ENCODE results near the gene FLRT1. TPM values are rescaled to one million over a fixed set of nuclear protein-coding genes. Genes with fewer than 3 reads are reported as not detected.

The FLRT1 gene
- total and polyA plus RNA-seq, 4 donors, result 0.02 to 0.32 (median 0.05) TPM; not detected in 1

GRCh38 chr11:64032050-64032449 lies 3.7 kb upstream of the FLRT1 start:
- no peaks in the 10 kb centered on the region for H3K36me3 ChIP-seq (ENCODE audit: control insufficient read depth in 4 of 4, insufficient read depth in 3 of 4, low read depth in 1 of 4, low read length in 3 of 4)
- H3K4me3 ChIP-seq (ENCODE audit: low read depth in 1 of 3, low read length in 3 of 3), result no peak overlapping the region
- H3K9me3 ChIP-seq (ENCODE audit: control insufficient read depth in 4 of 4, low read length in 3 of 4), result no peaks in the 10 kb centered on the region
- WGBS, result 87% methylated on average over 4 of the region's 4 CpGs
- no peak overlapping the region for H3K27ac ChIP-seq (ENCODE audit: low read depth in 1 of 2, low read length in 2 of 2)
- no peak overlapping the region for H3K9ac ChIP-seq (ENCODE audit: low read depth in 1 of 2, low read length in 2 of 2)
- no peak for DNase-seq (ENCODE audit: low spot score)
- H3K27me3 ChIP-seq (ENCODE audit: control insufficient read depth in 4 of 4, insufficient read depth in 4 of 4, low read length in 3 of 4), result no peaks in the 10 kb centered on the region
- TF ChIP-seq HNF4A (conservative IDR thresholded peaks at IDR 0.05) (no peak), RAD21 (IDR thresholded peaks at IDR 0.05) (no peak), ZBTB33 (IDR thresholded peaks at IDR 0.05) (no peak), MAX (IDR thresholded peaks at IDR 0.05) (no peak), YY1 (IDR thresholded peaks at IDR 0.05) (no peak), GABPA (IDR thresholded peaks at IDR 0.05 in 1 of 2, conservative IDR thresholded peaks at IDR 0.05 in 1 of 2) (no peak), RXRA (IDR thresholded peaks at IDR 0.05) (no peak), SP1 (IDR thresholded peaks at IDR 0.05) (no peak), CTCF (IDR thresholded peaks at IDR 0.05; ENCODE audit: low read depth, low read length, missing input control) (no peak), FOXA2 (IDR thresholded peaks at IDR 0.05) (no peak), TAF1 (conservative IDR thresholded peaks at IDR 0.05) (no peak), NR2F2 (IDR thresholded peaks at IDR 0.05) (no peak), JUND (IDR thresholded peaks at IDR 0.05) (no peak), REST (IDR thresholded peaks at IDR 0.05) (no peak), FOXA1 (IDR thresholded peaks at IDR 0.05) (no peak), EGR1 (IDR thresholded peaks at IDR 0.05; ENCODE audit: low read depth in 2 of 2) (no peak), ATF3 (IDR thresholded peaks at IDR 0.05) (no peak)
- peaks cover 3 to 19% (median 9%) of the 10 kb centered on the region in 4 donors for H3K4me1 ChIP-seq (ENCODE audit: control insufficient read depth in 4 of 4, insufficient read depth in 4 of 4, low read length in 3 of 4)
